ENCODE data around the gene NPY4R2.
"Not testable (repeated sequence)": the region's sequence is repeated elsewhere in the genome, so short reads cannot be mapped to it uniquely, and the experiment has no call there.

Gene NPY4R2

DNA sequence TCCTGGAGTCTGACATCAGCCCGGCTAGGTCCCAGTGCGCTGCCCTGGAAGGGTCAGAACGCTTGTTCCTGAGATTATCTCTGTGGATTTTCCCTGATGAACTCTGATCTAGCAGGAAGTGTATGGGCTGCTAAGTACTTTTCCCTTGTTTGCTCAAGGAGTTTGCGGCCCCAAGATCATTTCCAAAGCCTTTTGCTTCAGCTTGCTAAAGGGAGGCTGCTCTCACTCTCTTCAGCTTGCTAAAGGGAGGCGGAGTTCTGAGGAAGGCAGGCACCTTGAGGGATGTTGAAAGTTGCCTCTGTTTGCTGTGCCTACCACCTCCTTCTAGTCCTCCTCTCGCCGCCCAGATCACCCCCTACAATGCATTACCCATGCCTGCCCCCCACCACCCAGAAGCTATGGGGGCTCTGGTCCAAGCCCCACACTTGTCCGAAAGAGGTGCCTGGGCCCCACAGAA, 18.3 kb downstream of the NPY4R2 start:
- not testable (repeated sequence) for DNase-seq

DNA sequence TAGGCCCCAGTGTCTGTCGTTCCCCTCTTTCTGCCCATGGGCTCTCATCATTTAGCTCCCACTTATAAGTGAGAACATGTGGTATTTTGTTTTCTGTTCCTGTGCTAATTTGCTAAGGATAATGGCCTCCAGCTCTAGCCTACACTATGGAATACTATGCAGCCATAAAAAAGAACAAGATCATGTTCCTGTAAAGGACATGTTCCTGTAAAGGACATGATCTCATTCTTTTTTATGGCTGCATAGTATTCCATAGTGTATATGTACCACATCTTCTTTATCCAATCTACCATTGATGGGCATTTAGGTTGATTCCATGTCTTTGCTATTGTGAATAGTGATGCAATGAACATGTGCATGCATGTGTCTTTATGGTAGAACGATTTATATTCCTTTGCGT, 19.2 kb downstream of the NPY4R2 start:
- DNase-seq: not testable (repeated sequence)

DNA sequence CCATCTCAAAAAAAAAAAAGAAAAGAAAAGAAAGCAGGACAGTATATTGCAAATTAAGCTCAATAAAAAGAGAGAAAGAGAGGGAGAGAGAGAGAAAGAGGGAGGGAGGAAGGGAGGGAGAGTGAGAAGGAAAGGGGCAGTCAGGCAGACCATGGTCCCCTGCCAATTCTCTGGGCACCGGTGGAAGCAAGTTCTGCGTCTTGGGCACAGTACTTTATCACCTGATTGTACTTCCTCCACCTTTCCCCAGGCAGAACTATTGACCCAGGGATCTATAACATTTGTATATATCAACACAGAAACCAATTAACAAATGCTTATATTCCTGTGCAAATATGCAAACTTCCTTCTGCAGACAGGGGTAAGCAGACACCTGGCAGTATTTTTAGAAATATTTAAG, 22.4 kb downstream of the NPY4R2 start:
- not testable (repeated sequence) for DNase-seq

DNA sequence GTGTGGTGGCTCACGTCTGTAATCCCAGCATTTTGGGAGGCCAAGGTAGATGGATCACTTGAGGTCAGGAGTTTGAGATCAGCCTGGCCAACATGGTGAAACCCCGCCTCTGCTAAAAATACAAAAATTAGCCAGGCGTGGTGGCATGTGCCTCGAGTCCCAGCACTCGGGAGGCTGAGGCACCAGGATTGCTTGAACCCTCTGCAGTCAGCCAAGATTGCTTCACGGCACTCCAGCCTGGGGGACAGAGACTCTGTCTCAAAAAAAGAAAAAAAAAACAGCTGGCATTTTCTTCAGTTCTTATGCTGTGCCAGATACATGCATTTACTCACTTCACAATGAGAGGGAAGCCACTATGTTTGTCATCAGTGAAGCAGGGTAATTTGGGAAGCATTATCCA, 22.9 kb downstream of the NPY4R2 start:
- DNase-seq: not testable (repeated sequence)

DNA sequence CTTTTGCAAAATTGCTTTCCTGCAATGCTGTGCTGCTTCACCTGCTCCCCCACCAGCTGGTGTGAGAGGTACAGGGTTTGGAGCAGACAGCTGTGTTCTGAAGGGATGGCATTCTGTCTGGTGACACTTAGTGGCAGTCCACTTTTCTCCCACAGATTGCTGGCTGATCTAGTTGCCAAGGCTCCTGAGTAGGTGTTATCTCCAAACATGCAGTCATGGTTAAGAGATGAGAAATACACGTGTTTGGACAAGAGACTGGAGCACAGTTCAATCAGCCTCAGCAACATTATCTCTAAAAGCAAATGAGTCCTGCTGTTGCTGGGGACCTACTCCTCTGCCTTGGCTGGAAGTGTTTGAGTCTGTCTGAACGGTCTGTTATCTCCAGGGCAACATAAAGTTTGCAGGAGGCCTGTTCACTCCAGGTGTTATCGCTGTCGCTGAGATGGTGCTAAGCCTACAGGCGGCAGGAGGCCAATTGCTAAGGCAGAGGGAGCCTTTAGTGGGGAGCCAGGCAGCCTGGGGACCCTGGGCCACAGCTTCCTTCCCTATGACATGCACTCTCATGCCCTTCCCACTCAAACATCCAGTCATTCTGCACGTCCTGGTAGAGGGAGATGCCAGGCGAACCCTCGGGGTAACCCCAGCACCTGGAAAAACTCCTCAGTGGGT, 24.0 kb downstream of the NPY4R2 start:
- not testable (repeated sequence) for DNase-seq

DNA sequence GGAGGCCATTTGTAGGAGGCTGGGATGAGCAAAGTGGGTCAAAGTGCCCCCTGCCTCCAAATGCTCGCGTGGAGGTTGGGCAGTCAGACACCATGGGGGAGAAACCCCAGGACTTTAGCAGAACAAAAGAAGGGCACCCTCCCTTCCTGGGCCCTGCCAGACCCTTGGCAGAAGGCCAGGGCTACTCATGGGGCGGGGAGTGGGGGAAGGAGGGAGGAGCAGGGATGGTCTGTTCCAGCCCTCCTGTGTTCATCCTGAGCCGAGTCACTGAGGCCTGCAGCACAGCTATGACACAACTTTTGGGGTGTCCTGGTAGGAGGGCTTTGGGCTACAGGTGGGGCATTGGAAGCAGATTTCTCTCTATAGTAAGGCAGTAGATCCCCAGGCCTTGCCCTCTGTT, 24.9 kb downstream of the NPY4R2 start:
- not testable (repeated sequence) for DNase-seq

DNA sequence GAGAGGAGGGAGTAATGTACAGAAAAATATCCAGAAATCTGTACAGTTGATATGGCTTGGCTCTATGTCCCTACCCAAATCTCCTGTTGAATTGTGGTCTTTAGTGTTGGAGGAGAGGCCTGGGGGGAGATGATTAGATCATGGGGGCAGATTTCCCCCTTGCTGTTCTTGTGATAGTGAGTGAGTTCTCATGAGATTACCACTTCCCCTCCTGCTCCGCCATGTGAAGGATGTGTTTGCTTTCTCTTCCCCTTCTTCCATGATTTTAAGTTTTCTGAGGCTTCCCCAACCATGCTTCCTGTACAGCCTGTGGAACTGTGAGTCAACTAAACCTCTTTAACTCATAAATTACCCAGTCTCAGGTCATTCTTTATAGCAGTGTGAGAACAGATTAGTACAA, 29.0 kb downstream of the NPY4R2 start:
- DNase-seq: not testable (repeated sequence)

DNA sequence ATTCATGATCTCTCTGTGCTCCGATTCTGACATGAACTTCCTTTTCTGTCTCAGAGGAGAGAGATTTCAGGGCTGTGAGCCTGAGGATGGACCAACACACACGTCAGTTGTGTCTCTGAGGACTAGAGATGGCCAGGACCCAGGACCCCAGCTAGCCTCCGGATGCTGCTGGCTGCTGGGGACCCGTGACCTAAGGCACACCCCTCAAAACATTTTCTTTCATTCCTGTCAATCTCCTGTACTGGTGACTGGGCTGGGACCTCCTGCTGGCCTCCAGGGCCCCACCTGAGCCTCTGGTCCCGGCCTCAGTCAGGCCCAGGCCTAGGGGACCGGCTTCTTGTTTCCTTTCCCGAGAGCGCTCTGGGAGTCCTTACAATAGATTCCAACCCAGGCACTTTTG, 38.7 kb downstream of the NPY4R2 start:
- DNase-seq: not testable (repeated sequence)

DNA sequence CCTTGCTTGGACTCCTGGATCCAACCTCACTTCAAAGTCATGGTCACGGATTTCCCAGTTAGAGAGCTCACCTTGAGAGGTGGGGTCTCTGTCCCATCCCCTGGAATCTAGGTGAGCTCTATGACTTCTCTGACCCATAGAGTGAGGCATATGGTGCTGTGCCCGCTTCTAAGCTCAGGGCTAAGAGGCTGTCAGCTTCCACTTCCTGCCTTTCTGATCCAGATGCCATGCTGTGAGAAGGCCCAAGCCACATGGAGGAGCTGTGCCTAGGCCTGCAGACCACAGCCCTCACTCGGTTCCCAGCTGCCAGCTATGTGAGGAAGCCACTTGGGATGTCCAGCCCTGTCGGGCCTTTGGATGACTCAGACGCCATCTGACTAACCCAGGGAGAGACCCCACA, 41.2 kb downstream of the NPY4R2 start:
- not testable (repeated sequence) for DNase-seq

DNA sequence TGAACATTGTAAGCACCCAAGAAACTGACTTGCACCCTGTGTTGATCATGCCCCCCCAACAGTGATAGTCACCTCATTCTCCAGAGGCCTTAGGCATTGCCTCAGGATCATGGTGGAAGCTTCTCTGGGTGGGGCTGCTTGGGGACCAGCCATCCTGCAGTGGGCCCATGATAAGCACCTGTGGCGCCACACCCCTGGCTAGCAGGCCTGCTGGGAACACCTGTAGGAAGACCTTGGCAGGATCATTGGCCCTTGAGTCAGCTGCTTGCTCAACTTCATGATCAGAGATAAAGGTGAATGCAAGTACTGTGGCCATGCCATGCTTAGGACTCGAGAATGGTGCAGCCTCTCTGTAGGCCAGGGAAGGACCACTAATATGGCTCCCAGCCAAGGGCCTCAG, 42.2 kb downstream of the NPY4R2 start:
- DNase-seq: not testable (repeated sequence)

DNA sequence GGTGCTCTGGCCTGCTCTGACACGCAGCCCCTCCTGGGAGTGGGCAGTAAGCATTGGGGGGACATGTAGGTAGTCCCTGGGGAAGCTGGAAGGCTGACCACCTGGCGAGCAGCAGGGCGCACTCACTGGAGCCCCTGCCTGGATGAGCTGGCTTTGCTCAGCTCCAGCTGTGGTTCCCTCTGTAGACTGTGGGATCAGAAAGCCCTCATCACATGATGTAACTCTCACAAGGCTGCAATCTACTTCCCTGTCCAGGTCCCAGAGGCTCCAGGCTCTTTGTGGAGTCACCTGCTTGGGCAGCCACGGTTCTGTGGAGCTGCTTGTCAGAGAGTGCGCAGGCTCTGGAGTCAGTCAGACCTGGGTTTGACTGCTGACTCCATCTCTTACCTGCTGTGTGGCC, 44.3 kb downstream of the NPY4R2 start:
- not testable (repeated sequence) for DNase-seq

DNA sequence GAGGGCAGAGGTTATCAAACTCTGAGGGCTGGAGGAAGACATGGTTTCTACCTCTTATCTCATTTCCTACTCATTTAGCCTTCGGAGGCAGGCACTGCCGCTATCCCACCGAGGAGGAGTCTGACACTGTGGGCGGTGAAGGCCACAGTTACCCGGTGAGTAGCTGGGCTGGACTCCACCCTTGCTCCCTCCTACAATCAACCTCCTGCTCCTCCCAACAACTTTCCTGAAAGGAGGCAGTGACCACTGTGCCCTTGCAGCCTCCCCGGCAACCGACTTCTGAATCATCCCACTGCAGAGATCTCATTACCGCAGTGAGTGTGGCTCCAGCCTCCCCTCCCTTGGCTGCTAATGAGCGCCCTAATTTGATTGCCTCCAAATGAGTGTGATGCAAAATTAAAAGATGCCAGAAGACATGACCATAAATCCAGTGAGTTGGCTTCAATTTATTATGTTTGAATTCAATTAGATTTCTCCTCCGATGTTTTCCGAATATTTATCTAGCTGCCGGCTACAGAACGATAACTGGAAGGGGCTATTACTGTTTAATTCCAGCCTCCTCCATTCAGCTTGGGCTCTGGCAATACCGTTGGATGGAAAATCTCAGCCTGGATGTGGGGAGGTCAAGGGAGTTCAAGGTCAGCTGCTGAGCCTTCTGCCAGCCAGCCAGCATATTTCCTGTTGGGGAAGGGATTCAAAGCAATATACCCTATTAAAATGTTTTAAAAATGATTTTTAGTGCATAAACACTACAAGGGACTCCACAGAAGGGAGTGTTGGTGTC, 46.0 kb downstream of the NPY4R2 start:
- DNase-seq: not testable (repeated sequence)

DNA sequence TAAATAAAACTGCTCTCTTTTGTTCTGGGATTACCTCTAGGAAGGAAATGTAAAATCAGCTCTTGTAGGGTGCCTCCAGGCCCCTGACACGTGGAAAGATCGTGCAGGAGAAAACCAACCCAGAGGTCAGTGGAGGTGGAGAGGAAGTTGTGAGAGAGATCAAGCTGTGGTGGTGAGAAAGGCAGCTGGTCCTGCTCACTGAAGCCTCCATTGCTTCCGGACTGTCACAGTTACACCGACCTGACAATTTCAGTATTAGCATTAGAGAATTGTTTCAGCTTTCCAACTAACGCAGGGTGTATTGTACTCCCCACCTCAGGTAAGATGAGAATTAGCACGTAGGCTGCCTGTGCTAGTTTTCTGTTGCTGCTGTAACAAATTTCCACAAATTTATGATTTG, 50.5 kb downstream of the NPY4R2 start:
- DNase-seq: not testable (repeated sequence)

DNA sequence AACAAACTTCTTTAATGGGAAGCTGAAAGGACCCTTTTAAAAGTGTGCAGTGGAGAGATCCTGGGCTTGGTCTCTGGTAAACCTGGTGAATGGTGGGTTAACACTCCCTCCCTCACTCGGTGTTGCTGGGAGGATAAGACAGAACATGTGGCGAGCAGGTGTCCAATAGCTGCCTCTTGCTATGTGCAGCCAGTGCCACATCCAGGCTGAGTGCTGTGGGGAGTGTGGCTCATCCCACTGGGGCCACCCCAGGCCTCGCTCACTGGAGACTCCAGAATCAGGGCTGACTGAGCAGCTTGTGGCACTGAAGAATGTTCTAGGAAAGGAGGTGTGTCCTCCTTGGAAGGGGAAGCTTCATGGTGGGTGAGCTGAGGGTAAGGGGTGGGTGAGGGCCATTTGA, 51.6 kb downstream of the NPY4R2 start:
- DNase-seq: not testable (repeated sequence)

DNA sequence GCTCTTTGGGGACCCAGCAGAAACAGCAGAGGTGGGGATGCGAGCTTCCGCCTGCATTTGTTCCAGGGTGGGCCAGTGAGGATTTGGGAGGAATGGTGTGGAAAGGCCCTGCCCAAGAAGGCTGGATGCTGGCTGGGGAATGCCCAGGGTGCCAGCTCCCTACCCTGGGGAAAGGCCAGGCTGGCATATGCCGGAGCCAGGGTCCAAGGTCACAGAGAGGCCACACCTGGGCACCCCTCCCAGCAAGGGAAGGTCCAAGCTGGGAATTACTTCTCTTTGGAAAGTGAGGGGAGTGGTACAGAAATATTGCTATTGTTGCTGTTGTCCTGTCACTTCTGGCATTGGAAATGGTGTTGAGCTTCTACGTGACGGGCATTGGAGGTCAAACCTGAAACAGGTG, 53.1 kb downstream of the NPY4R2 start:
- DNase-seq: not testable (repeated sequence)

DNA sequence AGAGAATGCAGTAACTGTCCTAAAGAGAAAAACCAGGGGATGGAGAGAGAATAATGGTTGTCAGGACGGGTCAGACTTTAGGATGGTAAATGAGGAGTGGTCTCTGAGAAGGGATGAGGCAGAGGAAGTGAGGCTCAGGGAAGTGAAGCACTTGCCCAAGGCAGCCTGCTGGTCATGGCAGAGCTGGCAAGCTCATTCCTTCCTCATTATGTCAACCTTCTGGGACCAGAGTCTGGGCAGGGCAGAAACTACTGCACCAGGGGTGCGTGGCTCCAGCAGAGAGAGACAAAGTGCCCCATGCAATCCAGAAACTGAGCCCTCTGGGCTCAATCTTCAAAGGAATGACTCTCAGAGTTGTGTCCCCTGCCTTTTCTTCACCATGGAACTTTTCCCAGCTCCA, 53.6 kb downstream of the NPY4R2 start:
- DNase-seq: not testable (repeated sequence)
